Chondrocyte (in vitro differentiated cells): Measurements from ENCODE around the gene ZNF408. TPM values are rescaled to one million over a fixed set of nuclear protein-coding genes. Genes with fewer than 3 reads are reported as not detected.

ENCODE experiments used
- DNase-seq: peaks from one replicate; pipeline ENCODE4 v3.0.0; 2021; ENCODE audit warnings: mixed read lengths, low spot score
- H3K27ac Mint-ChIP-seq: one replicate; pipeline ENCODE4 v1.8.0; 2021; ENCODE audit warnings: mild to moderate bottlenecking, moderate library complexity, mixed read lengths; ENCODE audit not compliant: unreplicated experiment
- H3K27me3 Mint-ChIP-seq: 2 replicates; pipeline ENCODE4 v1.8.0; 2021; ENCODE audit warnings: low read depth, mixed read lengths
- H3K36me3 Mint-ChIP-seq: 2 replicates; pipeline ENCODE4 v1.8.0; 2021; ENCODE audit warnings: low read depth, mixed read lengths
- H3K4me1 Mint-ChIP-seq: 2 replicates; pipeline ENCODE4 v1.8.0; 2021; ENCODE audit warnings: low read depth, mild to moderate bottlenecking, mixed read lengths
- H3K4me3 Mint-ChIP-seq: one replicate; pipeline ENCODE4 v1.8.0; 2021; ENCODE audit warnings: mild to moderate bottlenecking, moderate library complexity, mixed read lengths; ENCODE audit not compliant: unreplicated experiment
- H3K9me3 Mint-ChIP-seq: 2 replicates; pipeline ENCODE4 v1.8.0; 2021; ENCODE audit warnings: low read depth, mixed read lengths
- total RNA-seq: library from RNA; stranded (reverse); gene quantifications from 3 replicates; pipeline ENCODE4 v1.2.1, GENCODE V29; 2021
- TF ChIP-seq, protein P1 (sequence below): fragments of 200-600 bp; sonication (generic); IDR thresholded peaks from 2 replicates; pipeline ENCODE4 v1.5.0; 2021; ENCODE audit warnings: antibody characterized with exemption, mild to moderate bottlenecking, moderate library complexity

Gene ZNF408
- total RNA-seq, 1 donor from 2014 or later, result 15.5 TPM

DNA sequence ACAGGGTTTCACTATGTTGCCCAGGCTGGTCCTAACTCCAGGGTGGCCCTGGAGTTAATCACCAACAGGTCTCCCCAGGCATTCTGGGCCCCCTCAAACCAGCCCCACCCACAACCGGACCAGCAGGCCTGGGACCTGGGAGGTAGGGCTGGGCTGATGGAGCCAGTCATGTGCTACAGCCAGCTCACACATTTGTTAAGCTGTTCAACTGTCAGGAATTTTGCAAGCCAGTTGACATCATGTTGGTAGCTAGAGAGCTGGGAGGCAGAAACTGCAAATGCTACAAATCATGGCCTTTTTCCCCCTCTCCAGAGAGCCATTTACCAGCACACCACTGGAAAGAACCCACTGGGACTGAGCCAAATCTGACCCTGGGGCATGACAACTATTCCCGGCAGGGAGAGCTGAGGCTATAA lies 7.2 kb upstream of the ZNF408 start:
- Mint-ChIP-seq H3K27ac (peak overlapping the region; percentile 94), H3K9me3 (no peaks in the 10 kb centered on the region), H3K27me3 (no peaks in the 10 kb centered on the region), H3K36me3 (peaks cover 20% of the 10 kb centered on the region), H3K4me3 (no peak overlapping the region), H3K4me1 (peaks cover 55% of the 10 kb centered on the region)
- DNase-seq, result no peak
- TF ChIP-seq, protein P1, sequence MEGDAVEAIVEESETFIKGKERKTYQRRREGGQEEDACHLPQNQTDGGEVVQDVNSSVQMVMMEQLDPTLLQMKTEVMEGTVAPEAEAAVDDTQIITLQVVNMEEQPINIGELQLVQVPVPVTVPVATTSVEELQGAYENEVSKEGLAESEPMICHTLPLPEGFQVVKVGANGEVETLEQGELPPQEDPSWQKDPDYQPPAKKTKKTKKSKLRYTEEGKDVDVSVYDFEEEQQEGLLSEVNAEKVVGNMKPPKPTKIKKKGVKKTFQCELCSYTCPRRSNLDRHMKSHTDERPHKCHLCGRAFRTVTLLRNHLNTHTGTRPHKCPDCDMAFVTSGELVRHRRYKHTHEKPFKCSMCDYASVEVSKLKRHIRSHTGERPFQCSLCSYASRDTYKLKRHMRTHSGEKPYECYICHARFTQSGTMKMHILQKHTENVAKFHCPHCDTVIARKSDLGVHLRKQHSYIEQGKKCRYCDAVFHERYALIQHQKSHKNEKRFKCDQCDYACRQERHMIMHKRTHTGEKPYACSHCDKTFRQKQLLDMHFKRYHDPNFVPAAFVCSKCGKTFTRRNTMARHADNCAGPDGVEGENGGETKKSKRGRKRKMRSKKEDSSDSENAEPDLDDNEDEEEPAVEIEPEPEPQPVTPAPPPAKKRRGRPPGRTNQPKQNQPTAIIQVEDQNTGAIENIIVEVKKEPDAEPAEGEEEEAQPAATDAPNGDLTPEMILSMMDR, result no peak

DNA sequence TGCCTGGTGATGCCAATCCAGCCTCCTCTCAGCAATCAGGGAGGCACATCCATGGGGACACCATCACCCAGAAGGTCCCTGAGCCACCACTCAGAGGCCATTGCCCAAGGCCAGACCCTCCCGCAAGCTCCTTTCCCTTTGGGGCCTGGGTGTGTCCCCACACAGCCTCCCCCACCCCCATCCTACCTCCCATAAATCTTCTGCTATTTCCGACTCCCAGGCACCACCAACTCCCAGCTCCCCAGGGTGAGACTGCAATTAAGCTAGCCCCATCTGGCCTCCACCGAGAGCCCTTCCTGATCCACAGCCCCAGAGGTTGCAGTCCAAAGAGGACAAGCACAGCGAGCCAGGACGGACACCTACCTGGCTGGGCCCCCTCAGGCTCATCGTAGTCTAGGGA lies 6.8 kb upstream of the ZNF408 start:
- H3K4me1 Mint-ChIP-seq, result peaks cover 59% of the 10 kb centered on the region
- no peak overlapping the region for H3K4me3 Mint-ChIP-seq
- peak overlapping the region; percentile 94 for H3K27ac Mint-ChIP-seq
- TF ChIP-seq, protein P1, result no peak
- H3K36me3 Mint-ChIP-seq, result peaks cover 20% of the 10 kb centered on the region
- no peaks in the 10 kb centered on the region for H3K27me3 Mint-ChIP-seq
- no peak for DNase-seq
- H3K9me3 Mint-ChIP-seq, result no peaks in the 10 kb centered on the region

DNA sequence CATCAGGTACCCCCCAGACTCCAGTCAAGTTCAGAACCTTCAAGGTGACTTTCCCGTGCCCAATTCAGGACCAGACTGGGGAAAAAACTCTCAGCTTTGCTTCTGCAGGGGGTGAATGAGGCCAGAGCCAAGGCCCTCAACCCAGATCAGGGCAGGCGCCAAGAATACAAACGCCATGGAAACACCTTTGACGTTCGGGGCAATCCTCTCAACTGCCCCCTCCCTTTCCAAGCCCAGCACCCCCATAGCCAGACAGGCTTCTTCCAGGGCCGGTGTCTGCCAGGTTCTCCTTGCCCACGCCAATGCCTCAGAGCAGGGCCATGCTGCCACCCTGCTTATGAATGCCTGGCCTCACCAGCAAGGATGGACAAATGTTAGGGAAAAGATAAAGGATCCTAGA lies 6.2 kb upstream of the ZNF408 start:
- peak overlapping the region; percentile 94 for H3K27ac Mint-ChIP-seq
- no peak for DNase-seq
- peaks cover 20% of the 10 kb centered on the region for H3K36me3 Mint-ChIP-seq
- TF ChIP-seq, protein P1, result no peak
- peaks cover 65% of the 10 kb centered on the region for H3K4me1 Mint-ChIP-seq
- no peaks in the 10 kb centered on the region for H3K9me3 Mint-ChIP-seq
- no peaks in the 10 kb centered on the region for H3K27me3 Mint-ChIP-seq
- H3K4me3 Mint-ChIP-seq, result no peak overlapping the region

DNA sequence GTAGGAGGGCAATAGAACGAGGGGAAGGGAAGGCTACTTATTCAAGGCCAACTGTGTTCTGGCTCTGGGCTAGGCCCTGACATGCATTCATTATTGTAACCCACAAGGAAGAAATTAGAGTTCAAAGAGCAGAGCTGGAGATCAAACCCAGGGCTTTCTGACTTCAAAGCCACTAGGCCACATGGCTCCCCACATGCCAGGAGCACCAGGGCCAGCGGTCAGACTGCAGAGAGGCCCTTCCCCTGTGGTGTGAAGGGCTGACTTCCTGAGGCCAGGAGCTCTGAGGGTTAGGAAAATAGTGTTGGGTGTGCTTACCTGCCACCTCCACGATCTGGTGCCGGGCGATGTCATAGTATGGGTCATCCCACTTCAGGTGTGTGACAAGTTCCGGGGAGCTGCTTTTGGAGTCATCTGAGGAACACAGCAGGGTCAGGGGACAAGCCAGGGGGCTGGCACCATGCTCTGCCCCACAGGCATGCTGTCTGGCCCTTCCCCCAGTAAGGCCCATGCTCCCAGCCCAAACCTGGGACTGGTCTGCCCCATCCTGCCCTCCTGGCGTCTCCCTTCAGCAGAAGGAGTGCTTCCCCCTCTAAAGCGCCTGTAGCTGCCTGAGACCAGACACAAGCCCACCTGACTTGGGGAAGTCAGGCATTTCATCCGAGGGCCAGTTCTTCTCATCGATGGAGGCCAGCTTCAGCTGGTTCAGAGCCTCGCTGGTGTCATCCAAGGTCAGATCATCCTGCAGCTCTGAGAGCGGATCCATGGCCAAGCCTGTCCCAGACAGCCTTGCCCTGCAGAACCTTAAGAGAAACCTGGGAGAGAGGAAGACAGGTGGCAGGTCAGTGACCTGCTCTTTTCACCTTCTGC lies 5.3 kb upstream of the ZNF408 start:
- Mint-ChIP-seq H3K27me3 (no peaks in the 10 kb centered on the region), H3K9me3 (no peaks in the 10 kb centered on the region), H3K4me3 (no peak overlapping the region), H3K4me1 (peaks cover 73% of the 10 kb centered on the region), H3K36me3 (peaks cover 19% of the 10 kb centered on the region), H3K27ac (peak overlapping the region; percentile 87)
- DNase-seq, result no peak
- TF ChIP-seq, protein P1, result no peak

DNA sequence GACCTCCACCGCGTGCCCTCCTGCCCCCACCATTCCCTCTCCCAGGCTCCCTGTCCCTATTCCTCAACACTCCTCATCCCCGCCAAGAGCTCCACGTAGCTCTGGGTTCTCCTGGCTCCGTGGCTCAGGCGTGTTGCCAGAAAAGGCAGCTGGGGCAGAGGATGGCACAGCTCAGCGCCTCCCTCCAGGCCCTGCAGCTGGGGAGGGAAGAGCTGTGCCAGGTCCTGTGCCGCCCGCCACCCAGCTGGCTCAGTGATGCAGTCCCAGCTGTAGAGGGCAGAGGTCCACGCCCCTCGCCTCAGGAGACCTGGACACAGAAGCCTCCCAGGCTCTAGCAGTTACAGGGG lies 4.6 kb upstream of the ZNF408 start:
- Mint-ChIP-seq H3K27me3 (no peaks in the 10 kb centered on the region), H3K9me3 (no peaks in the 10 kb centered on the region), H3K4me3 (peak overlapping the region; percentile 9), H3K4me1 (peaks cover 76% of the 10 kb centered on the region), H3K36me3 (peaks cover 17% of the 10 kb centered on the region), H3K27ac (peak overlapping the region; percentile 87)
- no peak for DNase-seq
- TF ChIP-seq, protein P1, result no peak
